Endothelial cell of umbilical vein (primary cell): Measurements from ENCODE around the gene RPS28.

Experiments used
- CTCF ChIP-seq, 2 donors: IDR thresholded peaks; 1 replicate in 1 of 2; 2 replicates in 1 of 2; pipeline ENCODE4 v1.5.1; 2011; ENCODE audit warnings: low read length in 2 of 2, mild to moderate bottlenecking in 2 of 2, moderate library complexity in 2 of 2, control low read depth in 1 of 2, inconsistent platforms in 1 of 2, low read depth in 1 of 2; ENCODE audit not compliant: insufficient read depth in 1 of 2; ENCODE audit errors: extremely low read depth in 1 of 2
- EZH2 ChIP-seq: IDR thresholded peaks from 2 replicates; pipeline ENCODE4 v1.6.1; 2012; ENCODE audit warnings: borderline replicate concordance, low read depth, mild to moderate bottlenecking, moderate library complexity, low read length, inconsistent platforms; ENCODE audit not compliant: severe bottlenecking
- MAX ChIP-seq: IDR thresholded peaks from 2 replicates; pipeline ENCODE4 v1.6.1; 2011; ENCODE audit not compliant: insufficient read depth, insufficient read length
- MYC ChIP-seq: IDR thresholded peaks from one replicate; pipeline ENCODE4 v1.6.1; 2011; ENCODE audit warnings: mild to moderate bottlenecking, low read depth, low read length
- POLR2A ChIP-seq: IDR thresholded peaks from 2 replicates; pipeline ENCODE4 v1.6.1; 2012; ENCODE audit warnings: low read depth, mild to moderate bottlenecking, control low read depth, low read length
- POLR2AphosphoS5 ChIP-seq: IDR thresholded peaks from 2 replicates; pipeline ENCODE4 v1.6.1; 2012; ENCODE audit warnings: low read depth, mild to moderate bottlenecking, control low read depth, low read length, moderate library complexity; ENCODE audit not compliant: insufficient read depth

GRCh38 chr19:8325454-8325853 is 4.2 kb downstream of the RPS28 start:
- TF ChIP-seq POLR2AphosphoS5 (no peak), CTCF (IDR thresholded peaks at IDR 0.05; ENCODE audit: extremely low read depth in 1 of 2, insufficient read depth in 1 of 2, low read depth in 1 of 2, low read length in 2 of 2) (no peak), POLR2A (no peak), MYC (no peak), EZH2 (no peak), MAX (no peak)
